ENCODE data around the gene SDHAF2. TPM values are rescaled to one million over a fixed set of nuclear protein-coding genes. Genes with fewer than 3 reads are reported as not detected.

Gene SDHAF2
- total RNA-seq, 6 donors from 2014 or later, result 20.9 to 63.9 (median 34.6) TPM

- Histone ChIP-seq H3K9me3 (no peaks in the 10 kb centered on the region), H3K27me3 (no peaks in the 10 kb centered on the region), H3K4me1 (peaks cover 0 to 19% (median 11%) of the 10 kb centered on the region in 4 donors), H3K27ac (no peak overlapping the region), H3K36me3 (peaks cover 69 to 100% (median 93%) of the 10 kb centered on the region in 4 donors), H3K4me3 (no peak overlapping the region)
- TF ChIP-seq EP300 (IDR thresholded peaks at IDR 0.05) (no peak), POLR2A (IDR thresholded peaks at IDR 0.05) (no peak), CTCF (IDR thresholded peaks at IDR 0.05) (no peak), POLR2AphosphoS5 (IDR thresholded peaks at IDR 0.05) (no peak)
- ATAC-seq (ENCODE audit: low FRiP score in 2 of 2) (no peak), DNase-seq (no peak)
- WGBS, 2 donors, result 68 to 73% methylated on average over 2 of the region's 2 CpGs
These were observed 15.4 kb upstream of the SDHAF2 start for GRCh38 chr11:61414547-61414946.

GRCh38 chr11:61415381-61415780 is 14.5 kb upstream of the SDHAF2 start:
- H3K4me3 ChIP-seq, result no peak overlapping the region

GRCh38 chr11:61416941-61417340 is 13.0 kb upstream of the SDHAF2 start:
- ATAC-seq (ENCODE audit: low FRiP score in 2 of 2) (no peak), DNase-seq (no peak)
- no peak overlapping the region for H3K4me3 ChIP-seq
- no peaks in the 10 kb centered on the region for H3K9me3 ChIP-seq
- peaks cover 0 to 19% (median 11%) of the 10 kb centered on the region in 4 donors for H3K4me1 ChIP-seq
- peak overlapping the region in 3 of 4 donors; percentile 15 to 65 (median 59) for H3K27ac ChIP-seq
- WGBS, 2 donors, result 91 to 97% methylated on average over 3 of the region's 3 CpGs
- TF ChIP-seq EP300 (IDR thresholded peaks at IDR 0.05) (no peak), POLR2A (IDR thresholded peaks at IDR 0.05) (no peak), CTCF (IDR thresholded peaks at IDR 0.05) (no peak)
- H3K36me3 ChIP-seq, result peaks cover 63 to 100% (median 88%) of the 10 kb centered on the region in 4 donors
- H3K27me3 ChIP-seq, result no peaks in the 10 kb centered on the region

More at GRCh38 chr11:61415381-61415780, 14.5 kb upstream of the SDHAF2 start:
- no peaks in the 10 kb centered on the region for H3K9me3 ChIP-seq
- H3K27me3 ChIP-seq, result no peaks in the 10 kb centered on the region
- no peak overlapping the region for H3K27ac ChIP-seq
- TF ChIP-seq POLR2A (IDR thresholded peaks at IDR 0.05) (no peak), CTCF (IDR thresholded peaks at IDR 0.05) (no peak), EP300 (IDR thresholded peaks at IDR 0.05) (no peak), POLR2AphosphoS5 (IDR thresholded peaks at IDR 0.05) (no peak)
- WGBS, 2 donors, result 89 to 91% methylated on average over 6 of the region's 6 CpGs
- ATAC-seq (ENCODE audit: low FRiP score in 2 of 2) (no peak), DNase-seq (no peak)
- peaks cover 68 to 100% (median 93%) of the 10 kb centered on the region in 4 donors for H3K36me3 ChIP-seq
- peaks cover 0 to 19% (median 11%) of the 10 kb centered on the region in 4 donors for H3K4me1 ChIP-seq

GRCh38 chr11:61417670-61418069 is 12.3 kb upstream of the SDHAF2 start:
- H3K4me3 ChIP-seq, result no peak overlapping the region
- H3K36me3 ChIP-seq, result peaks cover 57 to 100% (median 82%) of the 10 kb centered on the region in 4 donors
- H3K9me3 ChIP-seq, result no peaks in the 10 kb centered on the region
- peaks cover 0 to 25% (median 11%) of the 10 kb centered on the region in 4 donors for H3K4me1 ChIP-seq
- DNase-seq, result no peak
- 45 to 62% methylated on average over 2 of the region's 2 CpGs for WGBS, 2 donors
- ATAC-seq (ENCODE audit: low FRiP score in 2 of 2), result peak in 1 of 2 donors; percentile 73
- no peaks in the 10 kb centered on the region for H3K27me3 ChIP-seq
- H3K27ac ChIP-seq, result peak overlapping the region; percentile 30 to 65 (median 50)
- no peak for TF ChIP-seq CTCF (IDR thresholded peaks at IDR 0.05)
- TF ChIP-seq POLR2AphosphoS5 (IDR thresholded peaks at IDR 0.05), result no peak
- TF ChIP-seq EP300 (IDR thresholded peaks at IDR 0.05), result no peak
- TF ChIP-seq POLR2A (IDR thresholded peaks at IDR 0.05), result no peak

- H3K36me3 ChIP-seq, result peaks cover 53 to 98% (median 78%) of the 10 kb centered on the region in 4 donors
- H3K27ac ChIP-seq, result peak overlapping the region; percentile 30 to 65 (median 50)
- H3K9me3 ChIP-seq, result no peaks in the 10 kb centered on the region
- ATAC-seq (ENCODE audit: low FRiP score in 2 of 2) (no peak), DNase-seq (no peak)
- H3K27me3 ChIP-seq, result no peaks in the 10 kb centered on the region
- H3K4me1 ChIP-seq, result peaks cover 0 to 27% (median 11%) of the 10 kb centered on the region in 4 donors
- TF ChIP-seq POLR2A (IDR thresholded peaks at IDR 0.05) (no peak), EP300 (IDR thresholded peaks at IDR 0.05) (no peak), POLR2AphosphoS5 (IDR thresholded peaks at IDR 0.05) (no peak), CTCF (IDR thresholded peaks at IDR 0.05) (no peak)
- H3K4me3 ChIP-seq, result no peak overlapping the region
These were observed 11.8 kb upstream of the SDHAF2 start for GRCh38 chr11:61418136-61418535.

All from upper lobe of left lung (tissue), 6 donors.